GM21723 (cell line): ENCODE measurements around the gene IL12RB2.
A peak's percentile ranks its signal among the peaks of the same experiment; 100 is the strongest.

Experiments used
- ATAC-seq: cut with Tn5 transposase; IDR thresholded peaks from one replicate; pipeline ENCODE4 v1.9.1; 2021; ENCODE audit warnings: mild to moderate bottlenecking, moderate library complexity; ENCODE audit not compliant: unreplicated experiment

IL12RB2 gene

GRCh38 chr1:67313934-67314671, 6.4 kb downstream of the IL12RB2 start:
- no peak for ATAC-seq

- no peak for ATAC-seq
Observed at GRCh38 chr1:67314696-67315095, 7.0 kb downstream of the IL12RB2 start.

- no peak for ATAC-seq
Observed at GRCh38 chr1:67316180-67316902, 8.7 kb downstream of the IL12RB2 start.

- no peak for ATAC-seq
Observed at GRCh38 chr1:67316918-67317317, 9.2 kb downstream of the IL12RB2 start.

- ATAC-seq: no peak
Observed at GRCh38 chr1:67317803-67318202, 10.1 kb downstream of the IL12RB2 start.

- ATAC-seq: no peak
Observed at GRCh38 chr1:67322442-67322841, 14.8 kb downstream of the IL12RB2 start.

- ATAC-seq: no peak
Observed at GRCh38 chr1:67323087-67323486, 15.4 kb downstream of the IL12RB2 start.

- ATAC-seq: no peak
Observed at GRCh38 chr1:67324068-67324467, 16.4 kb downstream of the IL12RB2 start.

GRCh38 chr1:67327864-67328466, 20.3 kb downstream of the IL12RB2 start:
- no peak for ATAC-seq

GRCh38 chr1:67332653-67333529, 25.2 kb downstream of the IL12RB2 start:
- peak; percentile 88 for ATAC-seq

- no peak for ATAC-seq
Observed at GRCh38 chr1:67333603-67334002, 25.9 kb downstream of the IL12RB2 start.

GRCh38 chr1:67335411-67335810, 27.7 kb downstream of the IL12RB2 start:
- no peak for ATAC-seq

GRCh38 chr1:67336157-67336556, 28.5 kb downstream of the IL12RB2 start:
- ATAC-seq: no peak

GRCh38 chr1:67336783-67337182, 29.1 kb downstream of the IL12RB2 start:
- no peak for ATAC-seq

- ATAC-seq: peak; percentile 38
Observed at GRCh38 chr1:67338642-67339041, 31.0 kb downstream of the IL12RB2 start.

- ATAC-seq: peak; percentile 44
Observed at GRCh38 chr1:67339623-67340343, 32.1 kb downstream of the IL12RB2 start.

GRCh38 chr1:67342076-67342890, 34.6 kb downstream of the IL12RB2 start:
- ATAC-seq: peak; percentile 34

GRCh38 chr1:67345556-67345955, 37.9 kb downstream of the IL12RB2 start:
- no peak for ATAC-seq

GRCh38 chr1:67346982-67347381, 39.3 kb downstream of the IL12RB2 start:
- no peak for ATAC-seq
